ENCODE results near the gene MOCS1.

The MOCS1 gene

DNA sequence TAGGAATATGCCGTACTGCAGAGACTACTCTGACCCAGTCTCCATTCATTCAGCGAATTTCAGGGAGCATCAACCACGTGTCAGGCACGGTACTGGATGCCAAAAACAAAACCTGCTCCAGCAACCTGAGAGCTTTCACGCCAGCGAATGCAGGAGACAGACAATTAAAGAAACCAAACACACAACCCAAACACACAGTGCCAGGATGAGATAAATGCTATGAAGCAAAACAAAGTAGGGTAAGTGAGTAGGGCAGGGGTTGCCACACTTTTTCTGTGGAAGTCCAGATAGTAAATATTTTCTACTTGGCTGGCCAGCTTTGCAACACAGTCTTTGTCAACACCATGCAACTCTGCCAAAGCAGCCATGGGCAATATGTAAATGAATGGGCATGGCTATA lies 10.0 kb downstream of the MOCS1 start:
- no peaks in the 10 kb centered on the region for H3K27me3 ChIP-seq (ENCODE audit: control insufficient read depth, low read length)
- H3K27ac ChIP-seq (ENCODE audit: low read depth, low read length) = no peak overlapping the region
- no peak overlapping the region for H3K4me3 ChIP-seq (ENCODE audit: low read length)

DNA sequence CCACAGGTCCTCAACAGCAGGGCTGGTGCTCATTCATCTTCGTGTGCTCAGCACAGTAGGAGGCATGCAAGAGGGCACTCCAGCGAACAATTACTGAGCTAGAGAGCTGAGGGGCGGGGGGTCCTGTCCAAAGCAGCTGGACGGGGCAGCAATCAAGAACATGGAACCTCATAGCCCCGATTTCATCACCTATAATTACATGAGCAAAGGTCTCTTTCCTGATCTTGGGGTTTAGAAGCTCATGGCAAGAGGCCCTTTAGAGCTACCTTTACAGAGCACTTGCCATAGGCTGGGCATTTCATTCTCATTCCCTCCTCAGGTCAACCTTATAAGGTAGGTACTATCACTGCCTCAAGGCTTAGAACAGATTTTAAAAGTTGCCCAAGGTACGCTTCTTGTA lies 10.4 kb downstream of the MOCS1 start:
- Histone ChIP-seq H3K27me3 (ENCODE audit: control insufficient read depth, low read length) (no peaks in the 10 kb centered on the region), H3K79me2 (ENCODE audit: control insufficient read depth, low read length) (no peaks in the 10 kb centered on the region), H3K27ac (ENCODE audit: low read depth, low read length) (no peak overlapping the region), H4K20me1 (ENCODE audit: control insufficient read depth, insufficient read depth, low read depth, low read length) (no peaks in the 10 kb centered on the region), H3K36me3 (ENCODE audit: control insufficient read depth, low read length) (no peaks in the 10 kb centered on the region), H3K9me2 (replicated peaks; ENCODE audit: control insufficient read depth, low read length) (no peaks in the 10 kb centered on the region), H3K4me3 (ENCODE audit: low read length) (no peak overlapping the region), H3K4me1 (ENCODE audit: control insufficient read depth, low read length) (no peaks in the 10 kb centered on the region), H3K9me3 (ENCODE audit: control insufficient read depth, insufficient read depth, low read length) (peaks cover 5% of the 10 kb centered on the region; the same call in 1 of the 2 replicates), H3K4me2 (ENCODE audit: low read length) (no peak overlapping the region), H3F3A (ENCODE audit: control insufficient read depth, insufficient read depth) (no peaks in the 10 kb centered on the region)
- no peak for TF ChIP-seq EZH2phosphoT487 (IDR thresholded peaks at IDR 0.05; ENCODE audit: borderline replicate concordance, low read length)
- TF ChIP-seq, protein P1, sequence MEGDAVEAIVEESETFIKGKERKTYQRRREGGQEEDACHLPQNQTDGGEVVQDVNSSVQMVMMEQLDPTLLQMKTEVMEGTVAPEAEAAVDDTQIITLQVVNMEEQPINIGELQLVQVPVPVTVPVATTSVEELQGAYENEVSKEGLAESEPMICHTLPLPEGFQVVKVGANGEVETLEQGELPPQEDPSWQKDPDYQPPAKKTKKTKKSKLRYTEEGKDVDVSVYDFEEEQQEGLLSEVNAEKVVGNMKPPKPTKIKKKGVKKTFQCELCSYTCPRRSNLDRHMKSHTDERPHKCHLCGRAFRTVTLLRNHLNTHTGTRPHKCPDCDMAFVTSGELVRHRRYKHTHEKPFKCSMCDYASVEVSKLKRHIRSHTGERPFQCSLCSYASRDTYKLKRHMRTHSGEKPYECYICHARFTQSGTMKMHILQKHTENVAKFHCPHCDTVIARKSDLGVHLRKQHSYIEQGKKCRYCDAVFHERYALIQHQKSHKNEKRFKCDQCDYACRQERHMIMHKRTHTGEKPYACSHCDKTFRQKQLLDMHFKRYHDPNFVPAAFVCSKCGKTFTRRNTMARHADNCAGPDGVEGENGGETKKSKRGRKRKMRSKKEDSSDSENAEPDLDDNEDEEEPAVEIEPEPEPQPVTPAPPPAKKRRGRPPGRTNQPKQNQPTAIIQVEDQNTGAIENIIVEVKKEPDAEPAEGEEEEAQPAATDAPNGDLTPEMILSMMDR (IDR thresholded peaks at IDR 0.05; ENCODE audit: low read depth, low read length, poor library complexity, severe bottlenecking) = no peak

More for the DNA sequence above, 10.0 kb downstream of the MOCS1 start:
- Histone ChIP-seq H3F3A (ENCODE audit: control insufficient read depth, insufficient read depth) (no peaks in the 10 kb centered on the region), H3K4me2 (ENCODE audit: low read length) (no peak overlapping the region), H3K9me2 (replicated peaks; ENCODE audit: control insufficient read depth, low read length) (no peaks in the 10 kb centered on the region), H4K20me1 (ENCODE audit: control insufficient read depth, insufficient read depth, low read depth, low read length) (no peaks in the 10 kb centered on the region), H3K9me3 (ENCODE audit: control insufficient read depth, insufficient read depth, low read length) (peaks cover 5% of the 10 kb centered on the region; the same call in 1 of the 2 replicates), H3K79me2 (ENCODE audit: control insufficient read depth, low read length) (no peaks in the 10 kb centered on the region), H3K36me3 (ENCODE audit: control insufficient read depth, low read length) (no peaks in the 10 kb centered on the region), H3K4me1 (ENCODE audit: control insufficient read depth, low read length) (no peaks in the 10 kb centered on the region)
- TF ChIP-seq EZH2phosphoT487 (IDR thresholded peaks at IDR 0.05; ENCODE audit: borderline replicate concordance, low read length) = no peak
- TF ChIP-seq, protein P1 (IDR thresholded peaks at IDR 0.05; ENCODE audit: low read depth, low read length, poor library complexity, severe bottlenecking) = no peak

DNA sequence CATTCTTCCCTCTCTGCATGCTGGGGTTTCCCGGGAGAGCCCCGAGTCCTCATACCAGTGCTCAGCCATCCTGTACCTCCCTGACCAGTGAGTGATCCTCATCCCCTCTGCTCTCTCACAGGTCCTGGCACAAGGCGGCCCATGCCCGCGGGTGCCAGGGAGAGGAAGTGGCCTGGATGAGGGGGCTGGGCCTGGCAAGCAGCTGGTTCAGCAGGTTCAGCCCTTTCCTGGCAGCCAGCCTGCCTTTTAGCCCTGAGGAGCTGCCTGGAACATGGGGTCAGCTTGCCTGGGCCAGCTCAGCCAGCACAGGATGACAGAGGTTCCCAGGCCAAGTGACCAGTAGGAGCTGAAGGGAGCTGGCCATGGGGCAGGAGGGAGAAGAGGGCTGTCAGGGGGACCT lies 10.9 kb downstream of the MOCS1 start:
- H3K79me2 ChIP-seq (ENCODE audit: control insufficient read depth, low read length) = no peaks in the 10 kb centered on the region
- H3K9me3 ChIP-seq (ENCODE audit: control insufficient read depth, insufficient read depth, low read length) = peaks cover 5% of the 10 kb centered on the region; the same call in 1 of the 2 replicates
- H3K9me2 ChIP-seq (replicated peaks; ENCODE audit: control insufficient read depth, low read length) = no peaks in the 10 kb centered on the region
- no peak for TF ChIP-seq EZH2phosphoT487 (IDR thresholded peaks at IDR 0.05; ENCODE audit: borderline replicate concordance, low read length)
- no peaks in the 10 kb centered on the region for H3F3A ChIP-seq (ENCODE audit: control insufficient read depth, insufficient read depth)
- H3K36me3 ChIP-seq (ENCODE audit: control insufficient read depth, low read length) = no peaks in the 10 kb centered on the region
- H3K4me2 ChIP-seq (ENCODE audit: low read length) = no peak overlapping the region
- H3K27ac ChIP-seq (ENCODE audit: low read depth, low read length) = no peak overlapping the region
- H3K4me3 ChIP-seq (ENCODE audit: low read length) = no peak overlapping the region
- H3K4me1 ChIP-seq (ENCODE audit: control insufficient read depth, low read length) = no peaks in the 10 kb centered on the region
- no peaks in the 10 kb centered on the region for H4K20me1 ChIP-seq (ENCODE audit: control insufficient read depth, insufficient read depth, low read depth, low read length)
- no peaks in the 10 kb centered on the region for H3K27me3 ChIP-seq (ENCODE audit: control insufficient read depth, low read length)

DNA sequence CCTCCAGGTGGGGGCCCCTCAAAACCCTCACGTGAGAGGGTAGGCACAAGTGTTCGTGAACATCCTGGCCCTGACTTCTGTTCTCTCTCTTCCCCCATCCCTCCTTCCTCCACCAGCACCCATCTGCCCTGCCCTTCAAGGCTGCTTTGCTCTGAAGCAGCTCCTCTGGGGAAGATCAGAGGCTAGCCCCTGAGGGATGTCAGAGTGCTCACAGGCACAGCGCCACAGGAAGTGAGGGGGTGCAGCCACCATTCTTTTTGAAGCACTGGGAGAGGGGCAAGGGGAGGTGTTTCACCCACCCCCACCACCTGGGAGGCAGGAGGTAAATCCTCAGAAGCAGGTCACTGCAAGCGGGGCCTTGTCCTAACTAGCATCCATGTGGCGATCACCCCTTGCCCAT lies 11.4 kb downstream of the MOCS1 start:
- no peak for TF ChIP-seq EZH2phosphoT487 (IDR thresholded peaks at IDR 0.05; ENCODE audit: borderline replicate concordance, low read length)
- TF ChIP-seq, protein P1 (IDR thresholded peaks at IDR 0.05; ENCODE audit: low read depth, low read length, poor library complexity, severe bottlenecking) = no peak
- H3K27me3 ChIP-seq (ENCODE audit: control insufficient read depth, low read length) = no peaks in the 10 kb centered on the region
- H3K4me3 ChIP-seq (ENCODE audit: low read length) = no peak overlapping the region
- H3K4me1 ChIP-seq (ENCODE audit: control insufficient read depth, low read length) = no peaks in the 10 kb centered on the region
- H3K27ac ChIP-seq (ENCODE audit: low read depth, low read length) = no peak overlapping the region
- H3F3A ChIP-seq (ENCODE audit: control insufficient read depth, insufficient read depth) = no peaks in the 10 kb centered on the region
- H3K36me3 ChIP-seq (ENCODE audit: control insufficient read depth, low read length) = no peaks in the 10 kb centered on the region
- no peaks in the 10 kb centered on the region for H4K20me1 ChIP-seq (ENCODE audit: control insufficient read depth, insufficient read depth, low read depth, low read length)
- H3K9me3 ChIP-seq (ENCODE audit: control insufficient read depth, insufficient read depth, low read length) = peaks cover 5% of the 10 kb centered on the region; the same call in 1 of the 2 replicates
- no peaks in the 10 kb centered on the region for H3K9me2 ChIP-seq (replicated peaks; ENCODE audit: control insufficient read depth, low read length)
- H3K79me2 ChIP-seq (ENCODE audit: control insufficient read depth, low read length) = no peaks in the 10 kb centered on the region
- H3K4me2 ChIP-seq (ENCODE audit: low read length) = no peak overlapping the region
